Stromal cell of bone marrow (primary cell): Measurements from ENCODE around the gene NCL.

Experiments used
- DNase-seq: peaks from one replicate; pipeline ENCODE4 v3.0.0-alpha.2; 2012; ENCODE audit warnings: low read depth

Gene NCL

DNA sequence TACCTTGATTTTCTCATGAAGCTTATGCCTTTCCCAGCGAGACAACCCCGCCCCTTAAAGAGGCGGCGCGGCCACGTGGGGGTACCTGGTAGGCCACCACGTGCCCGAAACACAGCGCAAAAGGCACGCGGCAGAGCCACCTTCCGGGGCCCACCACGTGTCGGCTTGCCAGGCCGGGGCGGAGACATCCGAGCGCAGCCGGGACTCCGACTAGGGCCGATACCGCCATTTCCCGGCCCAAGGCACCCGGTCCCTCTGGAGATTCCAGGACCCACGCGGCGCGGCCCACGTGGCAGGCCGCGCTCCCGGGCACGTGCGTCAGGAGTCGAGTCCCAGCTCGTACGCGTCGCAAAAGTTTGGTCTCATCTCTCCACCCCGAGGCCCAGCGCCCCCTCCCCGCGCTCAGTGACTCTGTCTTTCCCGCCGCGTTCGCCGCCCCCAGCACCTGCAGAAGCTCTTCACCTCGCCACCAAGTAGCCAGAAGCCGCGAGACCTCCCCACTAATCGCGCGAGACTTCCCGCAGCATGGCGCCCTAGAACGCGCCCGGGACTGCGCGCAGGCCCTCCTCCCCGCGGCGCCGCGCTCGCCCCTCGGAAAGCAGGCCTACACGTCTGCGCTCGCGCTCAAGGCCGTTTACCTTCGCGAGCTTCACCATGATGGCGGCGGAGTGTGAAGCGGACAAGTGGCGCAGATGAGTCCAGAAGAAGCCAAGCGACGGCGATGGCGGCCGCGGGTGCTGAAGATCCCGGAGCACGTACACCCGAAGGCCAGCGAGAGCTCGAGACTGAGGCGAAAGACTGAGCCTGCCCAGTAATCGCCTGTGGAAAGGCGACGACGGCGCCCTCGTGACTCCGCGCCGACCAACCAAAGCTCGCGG, at the start of gene NCL:
NCL (minus strand) TSS at position 787 of the 878 bp plus-strand sequence; CDS start at position 656, 131 bp downstream.
- DNase-seq: peak; percentile 97

GRCh38 chr2:231513746-231514224, 49.5 kb upstream of the NCL start:
- DNase-seq: no peak

- no peak for DNase-seq
These were observed 47.9 kb upstream of the NCL start for GRCh38 chr2:231512222-231512621.

DNA sequence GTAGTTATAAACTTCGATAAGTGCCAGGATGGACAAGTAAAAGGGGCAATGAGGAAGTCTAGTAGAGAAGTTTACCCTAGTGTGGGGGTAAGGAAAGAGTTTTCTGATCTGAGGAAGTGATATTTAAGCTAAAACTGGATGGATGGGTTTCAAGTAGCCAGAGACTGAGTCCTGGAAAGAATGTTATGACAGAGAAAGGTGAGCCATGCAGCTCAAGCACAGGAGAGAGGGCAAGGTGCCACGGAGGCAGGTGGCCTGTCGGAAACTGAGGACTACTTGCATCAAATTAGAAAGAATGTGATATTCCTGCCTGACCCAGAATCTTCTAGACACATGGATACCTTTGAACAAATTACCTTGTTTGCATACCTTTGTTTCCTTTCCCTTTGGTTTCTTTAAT, 39.5 kb upstream of the NCL start:
- no peak for DNase-seq

DNA sequence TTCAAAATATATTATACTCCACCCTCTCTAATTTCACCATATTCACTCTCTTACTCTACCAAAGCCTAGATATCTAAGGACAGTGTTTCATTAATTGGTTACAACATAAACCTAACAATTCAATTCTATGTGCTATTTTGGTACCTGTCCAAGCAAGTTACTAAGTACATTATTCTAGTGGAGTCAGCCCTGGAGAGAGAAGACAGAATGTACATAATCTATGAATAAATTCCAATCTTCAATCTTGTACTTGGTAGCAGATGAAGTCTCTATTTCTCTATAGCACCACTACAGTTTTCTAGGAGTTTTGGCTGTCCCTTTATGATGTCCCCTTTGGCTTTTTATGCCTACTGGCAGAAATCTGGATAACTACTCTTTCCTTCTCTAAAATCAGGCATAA, 38.3 kb upstream of the NCL start:
- no peak for DNase-seq

DNA sequence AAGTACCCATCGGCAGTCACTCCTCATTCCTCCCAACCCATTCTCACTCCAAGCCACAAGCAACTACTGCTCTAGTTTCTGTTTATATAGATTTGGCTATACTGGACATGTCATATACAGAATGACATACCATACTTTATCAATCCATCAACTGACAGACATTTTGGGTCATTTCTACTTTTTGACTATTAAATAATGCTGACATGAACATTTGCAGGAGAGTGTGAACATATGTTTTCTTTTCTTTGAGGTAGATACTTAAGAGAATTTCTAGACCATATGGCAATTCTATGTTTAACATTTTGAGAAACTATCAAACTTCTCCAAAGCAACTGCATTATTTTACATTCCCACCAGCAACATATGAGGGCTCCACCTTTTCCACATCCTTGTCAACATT, 33.4 kb upstream of the NCL start:
- no peak for DNase-seq

DNA sequence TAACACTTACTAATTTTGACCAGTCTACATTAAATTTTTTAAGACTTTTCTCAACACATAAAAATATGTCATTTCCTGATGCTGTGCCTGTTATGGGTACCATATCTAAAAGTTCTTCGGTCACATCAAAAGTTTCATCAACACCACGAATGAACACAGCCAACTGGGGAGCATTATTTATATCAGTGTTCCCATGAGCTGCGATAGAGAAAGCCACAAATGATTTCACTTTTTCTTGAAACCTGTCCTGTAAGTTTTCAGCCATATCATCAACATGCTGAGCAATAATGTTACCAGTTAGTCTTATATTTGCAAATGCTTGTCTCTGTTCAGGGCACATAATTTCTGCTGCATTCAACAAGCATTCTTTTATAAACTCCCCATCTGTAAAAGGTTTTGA, 30.4 kb upstream of the NCL start:
- no peak for DNase-seq

DNA sequence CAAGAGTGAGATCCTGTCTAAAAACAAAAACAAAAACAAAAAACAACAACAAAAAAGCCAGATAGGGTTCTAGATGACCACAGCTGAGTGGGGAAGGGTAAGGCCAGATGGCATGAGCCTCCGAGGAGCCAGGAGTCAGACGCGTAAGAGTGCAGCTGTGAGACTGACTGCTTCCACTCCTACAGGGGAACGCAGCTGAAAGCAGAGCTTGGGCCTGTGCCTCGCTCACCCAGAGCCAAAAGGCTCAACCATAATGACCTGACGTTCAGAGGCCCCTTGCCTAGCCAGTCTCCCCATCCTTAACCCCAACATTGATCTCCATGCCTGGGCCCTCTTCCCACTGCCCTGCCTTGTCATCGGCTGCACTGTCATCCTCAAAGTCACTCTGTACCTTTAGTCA, 26.5 kb upstream of the NCL start:
- DNase-seq: no peak

DNA sequence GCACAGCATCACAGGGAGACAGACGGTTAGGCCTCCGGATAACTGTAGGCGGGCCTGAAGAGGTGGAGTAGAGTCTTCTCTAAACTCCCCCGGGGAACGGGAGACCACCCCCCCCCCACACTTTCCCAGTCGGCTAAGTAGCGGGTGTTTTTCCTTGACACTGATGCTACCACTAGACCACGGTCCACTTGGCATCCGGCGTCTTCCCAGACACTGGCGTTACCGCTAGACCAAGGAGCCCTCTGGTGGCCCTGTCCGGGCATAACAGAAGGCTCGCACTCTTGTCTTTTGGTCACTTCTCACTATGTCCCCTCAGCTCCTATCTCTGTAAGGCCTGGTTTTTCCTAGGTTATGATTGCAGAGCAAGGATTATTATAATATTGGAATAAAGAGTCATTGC, 25.7 kb upstream of the NCL start:
- DNase-seq: no peak

DNA sequence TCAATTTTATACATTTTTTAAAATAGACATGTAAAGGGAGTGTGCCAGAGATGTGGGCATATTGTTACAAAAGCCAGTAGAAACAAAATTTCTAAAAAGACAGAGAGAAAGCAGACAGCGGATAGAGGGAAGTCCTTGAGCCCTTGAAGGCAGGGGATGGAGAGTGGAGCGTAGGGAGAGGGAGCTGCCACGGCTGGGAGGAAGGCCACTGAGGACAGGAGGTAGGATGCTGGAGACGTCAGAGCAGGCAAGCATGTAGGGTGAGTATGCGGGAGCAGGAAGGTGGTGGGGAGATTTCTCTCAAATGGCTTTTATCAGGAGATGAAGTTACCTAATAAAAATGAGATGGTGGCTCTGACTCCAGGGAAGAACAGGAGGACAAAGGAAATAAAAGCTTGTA, 24.0 kb upstream of the NCL start:
- no peak for DNase-seq

DNA sequence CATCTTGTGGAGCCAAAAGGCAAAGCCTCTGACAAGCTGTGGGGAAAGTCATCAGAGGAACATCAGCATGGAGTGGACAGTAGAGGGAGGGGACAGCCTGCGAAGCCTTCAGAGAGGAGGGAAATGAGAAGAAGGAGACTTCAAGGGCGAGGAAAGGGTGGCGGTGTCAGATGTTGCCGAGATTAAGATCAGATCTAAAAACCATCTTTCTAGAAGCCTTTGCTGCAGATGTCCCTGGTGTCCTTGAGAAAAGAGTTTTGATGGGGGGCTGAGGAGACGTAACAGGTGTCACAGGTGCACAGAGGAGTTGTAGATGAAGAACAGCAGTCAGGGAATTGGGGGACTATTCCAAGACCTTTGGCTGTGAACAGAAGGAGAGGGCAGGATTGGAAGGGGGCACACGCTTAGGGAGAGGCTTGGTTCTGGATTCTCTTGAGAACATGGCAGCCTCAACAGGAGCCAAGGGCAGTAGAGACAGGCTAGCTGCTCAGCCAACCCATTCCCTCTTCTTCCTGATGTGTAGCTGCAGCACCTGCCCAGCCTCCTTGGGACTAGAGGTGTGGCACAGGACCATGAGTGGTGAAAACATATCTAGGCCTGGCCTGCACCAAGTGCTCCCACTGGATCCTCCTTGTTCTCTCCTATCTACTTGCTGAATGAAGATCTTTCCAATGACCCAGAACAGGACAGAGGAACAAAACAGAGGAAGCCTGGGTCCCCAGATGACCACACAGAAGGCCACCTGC, 22.7 kb upstream of the NCL start:
- no peak for DNase-seq

- DNase-seq: no peak
These were observed 19.4 kb upstream of the NCL start for GRCh38 chr2:231483398-231484329.

DNA sequence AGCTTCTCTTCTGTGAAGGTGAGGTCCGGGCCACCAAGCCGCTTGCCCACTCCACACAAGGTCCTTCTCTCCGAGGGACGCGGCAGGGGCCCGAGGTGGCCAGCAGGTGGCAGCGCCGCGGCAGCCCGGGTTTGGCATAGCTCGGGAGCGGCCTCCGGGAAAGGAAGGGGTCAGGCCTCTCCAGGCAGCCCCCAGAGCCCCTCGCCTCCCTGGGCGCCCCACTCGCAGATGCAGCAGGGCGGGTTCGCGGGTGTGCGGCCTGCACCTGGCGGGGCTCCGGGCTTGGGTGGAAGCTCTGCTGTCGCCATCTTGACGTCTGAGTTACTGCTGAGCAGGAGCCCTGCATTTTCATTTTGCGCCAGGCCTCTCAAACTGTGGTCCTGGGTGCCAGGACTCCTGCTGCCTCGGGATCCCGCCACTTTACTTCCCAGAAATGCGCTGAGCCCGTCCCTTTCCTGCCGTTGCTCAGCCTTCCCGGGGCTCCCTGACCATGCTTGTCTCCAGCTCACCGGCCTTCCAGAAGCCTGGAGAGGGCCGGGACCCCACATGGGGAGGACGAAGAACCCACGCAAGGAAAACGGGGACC, 18.6 kb upstream of the NCL start:
- DNase-seq: peak; percentile 38

- no peak for DNase-seq
These were observed 16.5 kb upstream of the NCL start for GRCh38 chr2:231480781-231481180.

- no peak for DNase-seq
These were observed 15.2 kb upstream of the NCL start for GRCh38 chr2:231479455-231479854.

DNA sequence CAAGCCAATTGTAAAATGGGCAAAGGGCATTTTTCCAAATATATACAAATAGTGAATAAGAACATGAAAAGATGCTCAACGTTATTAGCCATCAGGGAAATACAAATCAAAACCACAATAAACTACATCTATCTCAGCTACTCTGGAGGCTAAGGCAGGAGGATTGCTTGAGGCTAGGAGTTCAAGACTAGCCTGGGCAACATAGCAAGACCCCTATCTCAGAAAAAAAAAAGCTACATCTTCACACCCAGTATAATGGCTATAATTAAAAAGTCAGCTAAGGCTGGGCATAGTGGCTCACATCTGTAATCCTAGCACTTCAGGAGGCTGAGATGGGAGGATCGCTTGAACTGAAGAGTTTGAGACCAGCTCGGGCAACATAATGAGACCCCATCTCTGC, 12.6 kb upstream of the NCL start:
- no peak for DNase-seq

DNA sequence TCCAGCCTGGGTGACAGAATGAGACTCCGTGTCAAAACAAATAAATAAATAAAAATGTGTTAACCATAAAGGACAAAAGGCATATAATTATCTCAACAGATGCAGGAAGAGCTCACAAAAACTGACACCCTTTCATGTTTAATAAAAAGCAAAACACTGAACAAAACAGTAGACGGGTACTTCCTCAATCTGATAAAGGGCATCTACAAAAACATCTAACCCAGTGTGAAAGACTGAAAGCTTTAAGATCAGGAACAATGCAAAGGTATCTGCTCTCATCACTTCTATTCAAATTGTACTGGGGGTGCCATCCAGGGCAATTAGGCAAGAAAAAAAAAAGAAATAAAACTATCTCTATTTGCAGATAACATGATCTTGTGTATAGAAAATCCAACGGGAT, 11.7 kb upstream of the NCL start:
- no peak for DNase-seq

DNA sequence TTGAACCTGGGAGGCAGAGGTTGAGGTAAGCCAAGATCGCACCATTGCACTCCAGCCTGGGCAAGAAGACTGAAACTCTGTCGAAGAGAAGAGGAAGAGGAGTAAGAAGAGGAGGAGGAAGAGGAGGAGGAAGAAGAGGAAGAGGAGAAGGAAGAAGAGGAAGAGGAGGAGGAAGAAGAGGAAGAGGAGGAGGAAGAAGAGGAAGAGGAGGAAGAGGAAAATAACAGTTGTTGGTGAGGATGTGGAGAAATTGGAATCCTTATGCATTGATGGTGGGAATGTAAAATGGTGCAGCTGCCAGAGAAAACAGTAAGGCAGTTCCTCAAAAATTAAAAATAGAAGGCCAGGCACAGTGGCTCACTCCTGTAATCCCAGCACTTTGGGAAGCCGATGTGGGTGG, 8.5 kb upstream of the NCL start:
- no peak for DNase-seq

DNA sequence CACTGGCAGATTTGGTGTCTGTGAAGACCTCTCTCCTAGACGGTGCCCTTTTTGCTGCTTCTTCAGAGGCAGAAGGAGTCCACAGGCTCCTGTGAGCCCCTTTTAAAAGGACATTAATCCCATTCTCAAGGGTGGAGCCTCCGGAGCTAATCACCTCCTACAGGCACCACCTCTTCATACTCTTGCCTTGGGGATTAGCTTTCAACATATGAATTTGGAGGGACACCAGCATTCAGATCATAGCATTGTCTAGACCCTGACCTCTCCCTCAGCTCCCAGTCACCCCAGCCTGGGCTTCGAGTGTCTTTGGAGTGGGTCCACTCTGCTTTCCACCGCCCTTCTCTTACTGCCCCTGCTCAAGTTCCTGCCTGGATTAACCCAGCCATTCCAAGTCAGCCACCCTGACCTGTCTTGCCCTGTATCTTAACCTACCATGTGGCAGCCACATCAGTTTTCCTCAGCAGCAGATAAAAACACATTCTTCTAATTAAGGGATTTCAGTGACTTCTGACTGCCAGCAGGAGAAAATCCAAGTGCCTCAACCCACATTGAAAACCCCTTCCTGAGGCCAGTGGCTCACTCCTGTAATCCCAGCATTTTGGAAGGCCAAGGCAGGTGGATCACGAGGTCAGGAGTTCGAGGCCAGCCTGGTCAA, 6.1 kb upstream of the NCL start:
- DNase-seq: no peak

DNA sequence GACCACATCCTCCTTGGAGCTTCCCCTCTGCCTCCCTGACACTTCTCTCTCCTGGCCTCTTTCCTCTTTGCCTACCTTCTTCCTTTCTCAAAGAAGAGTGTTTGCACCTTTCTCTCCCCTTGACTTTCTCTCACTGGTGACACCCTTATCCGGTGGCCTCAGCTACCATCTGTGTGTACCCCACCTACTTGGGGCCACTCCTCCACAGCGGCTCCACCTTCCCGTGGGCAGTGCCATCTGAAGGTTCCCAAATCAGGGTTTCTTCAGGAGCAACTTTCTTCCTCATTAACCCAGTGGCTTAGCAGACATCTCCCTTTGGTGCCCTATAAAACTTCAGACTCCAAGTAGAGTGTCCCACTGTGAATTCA, 5.3 kb upstream of the NCL start:
- no peak for DNase-seq
